Measurements from ENCODE around the gene TBC1D8. TPM values are rescaled to one million over a fixed set of nuclear protein-coding genes. Genes with fewer than 3 reads are reported as not detected.

TBC1D8 gene
- total RNA-seq, 4 donors from 2014 or later = 19.5 to 46.9 (median 24.8) TPM

DNA sequence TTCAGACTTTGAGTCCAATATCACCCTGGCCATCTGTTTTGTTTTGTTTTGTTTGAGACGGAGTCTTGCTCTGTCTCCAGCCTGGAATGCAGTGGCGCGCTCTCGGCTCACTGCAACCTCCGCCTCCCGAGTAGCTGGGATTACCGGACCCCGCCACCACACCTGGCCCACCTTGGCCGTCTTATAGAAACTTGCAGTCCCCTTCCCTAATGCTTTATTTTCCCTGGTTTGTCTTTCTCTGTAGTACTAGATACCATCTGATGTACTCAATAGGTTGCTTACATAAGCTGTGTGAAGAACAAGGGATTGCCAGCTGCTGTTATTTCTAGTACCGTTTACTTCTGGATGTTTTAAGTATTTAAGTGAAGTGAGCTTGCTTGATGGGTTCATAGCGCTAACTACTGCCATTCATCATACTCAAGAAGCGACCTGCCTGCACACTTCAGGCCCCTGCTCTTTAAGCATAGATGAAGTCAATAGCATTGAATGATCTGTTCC, 147.9 kb downstream of the TBC1D8 start:
- peak overlapping the region; percentile 89 to 97 (median 93) for H3K27ac ChIP-seq
- 16 to 22% methylated on average over 12 of the region's 12 CpGs for WGBS, 2 donors
- peaks cover 25 to 52% (median 35%) of the 10 kb centered on the region in 3 donors for H3K36me3 ChIP-seq
- TF ChIP-seq POLR2A (IDR thresholded peaks at IDR 0.05) = no peak
- TF ChIP-seq, protein P1, sequence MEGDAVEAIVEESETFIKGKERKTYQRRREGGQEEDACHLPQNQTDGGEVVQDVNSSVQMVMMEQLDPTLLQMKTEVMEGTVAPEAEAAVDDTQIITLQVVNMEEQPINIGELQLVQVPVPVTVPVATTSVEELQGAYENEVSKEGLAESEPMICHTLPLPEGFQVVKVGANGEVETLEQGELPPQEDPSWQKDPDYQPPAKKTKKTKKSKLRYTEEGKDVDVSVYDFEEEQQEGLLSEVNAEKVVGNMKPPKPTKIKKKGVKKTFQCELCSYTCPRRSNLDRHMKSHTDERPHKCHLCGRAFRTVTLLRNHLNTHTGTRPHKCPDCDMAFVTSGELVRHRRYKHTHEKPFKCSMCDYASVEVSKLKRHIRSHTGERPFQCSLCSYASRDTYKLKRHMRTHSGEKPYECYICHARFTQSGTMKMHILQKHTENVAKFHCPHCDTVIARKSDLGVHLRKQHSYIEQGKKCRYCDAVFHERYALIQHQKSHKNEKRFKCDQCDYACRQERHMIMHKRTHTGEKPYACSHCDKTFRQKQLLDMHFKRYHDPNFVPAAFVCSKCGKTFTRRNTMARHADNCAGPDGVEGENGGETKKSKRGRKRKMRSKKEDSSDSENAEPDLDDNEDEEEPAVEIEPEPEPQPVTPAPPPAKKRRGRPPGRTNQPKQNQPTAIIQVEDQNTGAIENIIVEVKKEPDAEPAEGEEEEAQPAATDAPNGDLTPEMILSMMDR (IDR thresholded peaks at IDR 0.05) = no peak
- intact Hi-C loops (cut with DNase I) = no loop called here
- H3K4me3 ChIP-seq = peak overlapping the region; percentile 75 to 90 (median 84)
- H3K9me3 ChIP-seq = no peaks in the 10 kb centered on the region
- DNase-seq = no peak
- H3K27me3 ChIP-seq = no peaks in the 10 kb centered on the region
- peaks cover 0 to 45% (median 29%) of the 10 kb centered on the region in 3 donors for H3K4me1 ChIP-seq

DNA sequence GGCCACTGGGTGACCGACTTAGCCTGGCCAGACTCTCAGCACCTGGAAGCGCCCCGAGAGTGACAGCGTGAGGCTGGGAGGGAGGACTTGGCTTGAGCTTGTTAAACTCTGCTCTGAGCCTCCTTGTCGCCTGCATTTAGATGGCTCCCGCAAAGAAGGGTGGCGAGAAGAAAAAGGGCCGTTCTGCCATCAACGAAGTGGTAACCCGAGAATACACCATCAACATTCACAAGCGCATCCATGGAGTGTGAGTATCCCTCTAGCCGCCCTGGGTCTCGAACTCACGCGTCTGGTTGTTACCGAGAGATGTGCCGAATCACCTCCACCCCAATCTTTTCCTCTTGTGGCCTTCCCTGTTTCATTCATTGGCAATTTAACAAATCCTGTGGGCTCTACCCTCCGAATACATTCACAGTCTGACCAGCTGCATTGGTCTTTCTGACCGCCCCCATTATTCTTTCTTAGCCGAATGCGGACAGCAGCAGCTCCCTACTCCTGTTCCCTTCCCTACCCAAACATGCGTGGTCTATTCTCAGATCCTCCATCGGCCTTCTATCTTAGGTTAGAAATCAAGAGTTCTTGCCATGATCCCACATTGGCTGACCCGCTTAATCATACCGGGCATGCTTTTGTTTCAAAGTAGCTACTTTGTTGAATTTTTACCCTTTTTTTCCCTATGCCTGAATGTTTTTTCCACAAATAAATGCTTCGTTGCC, 148.5 kb downstream of the TBC1D8 start:
- WGBS, 2 donors = 1 to 2% methylated on average over 20 to 21 of the region's 26 CpGs
- TF ChIP-seq, protein P1 (IDR thresholded peaks at IDR 0.05) = no peak
- TF ChIP-seq POLR2A (IDR thresholded peaks at IDR 0.05) = no peak
- DNase-seq = no peak

DNA sequence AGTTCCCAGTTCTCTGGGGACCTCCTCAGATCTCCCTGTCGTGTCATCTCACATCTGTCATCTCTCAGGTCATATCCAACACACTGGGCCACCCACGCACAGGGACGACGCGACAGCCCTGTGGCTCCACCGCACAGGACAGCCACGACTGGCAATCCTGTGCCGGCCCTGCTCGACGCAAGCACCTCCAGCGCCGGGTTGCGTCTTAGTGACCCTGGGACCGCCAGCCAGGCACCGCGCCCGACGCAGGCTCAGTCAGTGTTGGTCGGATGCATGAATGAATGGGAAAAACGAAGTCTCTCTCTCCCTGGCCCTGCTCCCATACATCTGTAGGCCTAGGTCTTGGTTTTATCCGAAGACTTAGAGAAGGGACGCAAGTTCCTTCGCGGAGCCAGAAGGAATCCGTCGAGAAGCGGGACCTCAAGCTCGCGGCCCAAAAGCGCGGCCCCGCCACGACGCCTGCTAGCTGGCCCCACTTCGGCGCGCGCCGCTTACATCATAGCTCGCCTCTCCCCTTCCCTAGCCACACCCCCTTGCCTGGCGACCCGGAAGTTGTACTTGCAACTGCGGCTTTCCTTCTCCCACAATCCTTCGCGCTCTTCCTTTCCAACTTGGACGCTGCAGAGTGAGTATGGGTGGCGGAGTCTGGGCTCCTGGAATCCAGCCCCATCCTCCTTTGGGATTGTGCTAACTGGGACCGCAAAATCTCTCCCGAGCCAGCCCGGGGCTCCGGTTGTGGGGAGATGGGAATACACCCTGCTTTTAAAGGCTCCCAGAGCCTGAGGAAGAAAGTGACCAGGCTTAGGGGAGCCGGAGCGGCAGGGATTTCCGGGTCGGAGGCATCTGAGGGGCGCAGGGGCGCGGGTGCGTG, 149.3 kb downstream of the TBC1D8 start, which contains the start of gene RPL31:
TSS of gene RPL31 (plus strand) at position 599 of the 871 bp plus-strand sequence. CDS start 413 bp downstream, outside the sequence.
- H3K27me3 ChIP-seq = no peaks in the 10 kb centered on the region
- H3K36me3 ChIP-seq = peaks cover 20 to 43% (median 29%) of the 10 kb centered on the region in 3 donors
- TF ChIP-seq, protein P1 (IDR thresholded peaks at IDR 0.05) = no peak
- peak in 3 of 4 donors; percentile 65 to 92 (median 68) for TF ChIP-seq POLR2A (IDR thresholded peaks at IDR 0.05)
- intact Hi-C loops (cut with DNase I) = no loop called here
- peaks cover 0 to 45% (median 24%) of the 10 kb centered on the region in 3 donors for H3K4me1 ChIP-seq
- H3K9me3 ChIP-seq = no peaks in the 10 kb centered on the region
- peak within 1 kb of the TSS; percentile 89 to 97 (median 93) for H3K27ac ChIP-seq
- H3K4me3 ChIP-seq = peak within 1 kb of the TSS; percentile 75 to 90 (median 84)
- DNase-seq = peak; percentile 88
- WGBS, 2 donors = 0 to 3% methylated on average over 10 to 27 of the region's 59 CpGs

More for the DNA sequence above, 148.5 kb downstream of the TBC1D8 start:
- H3K9me3 ChIP-seq = no peaks in the 10 kb centered on the region
- H3K36me3 ChIP-seq = peaks cover 24 to 46% (median 35%) of the 10 kb centered on the region in 3 donors
- H3K4me1 ChIP-seq = peaks cover 0 to 45% (median 29%) of the 10 kb centered on the region in 3 donors
- H3K27me3 ChIP-seq = no peaks in the 10 kb centered on the region
- peak overlapping the region; percentile 89 to 97 (median 93) for H3K27ac ChIP-seq
- peak overlapping the region; percentile 75 to 90 (median 84) for H3K4me3 ChIP-seq
- intact Hi-C loops (cut with DNase I) = no loop called here

DNA sequence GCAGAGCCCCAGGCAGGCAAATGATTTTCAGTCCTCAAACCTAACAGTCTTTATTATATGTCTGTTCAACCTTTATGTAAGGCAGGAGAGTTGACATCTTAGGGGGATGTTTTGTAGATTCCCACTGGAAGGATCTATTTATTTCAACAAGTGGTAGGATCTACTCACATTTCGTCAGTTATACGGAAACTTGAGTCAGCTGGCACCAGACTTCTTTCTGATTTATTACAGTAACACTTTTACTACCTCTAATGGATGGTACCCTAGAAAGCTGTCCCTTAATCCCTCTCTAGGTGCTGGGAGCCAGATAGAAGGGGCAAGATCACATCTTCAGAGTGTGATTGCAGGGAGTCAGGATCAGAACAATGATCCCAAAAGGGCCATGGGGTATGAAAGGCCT, 151.2 kb downstream of the TBC1D8 start:
- Histone ChIP-seq H3K4me3 (no peak overlapping the region), H3K9me3 (no peaks in the 10 kb centered on the region), H3K36me3 (peaks cover 11 to 42% (median 14%) of the 10 kb centered on the region in 3 donors), H3K27ac (no peak overlapping the region), H3K27me3 (no peaks in the 10 kb centered on the region), H3K4me1 (peaks cover 0 to 30% (median 23%) of the 10 kb centered on the region in 3 donors)
- 76 to 94% methylated on average over 2 of the region's 2 CpGs for WGBS, 2 donors
- intact Hi-C loops (cut with DNase I) = no loop called here
- DNase-seq = no peak
- TF ChIP-seq, protein P1 (IDR thresholded peaks at IDR 0.05) = no peak
- TF ChIP-seq POLR2A (IDR thresholded peaks at IDR 0.05) = no peak

All from esophagus squamous epithelium (tissue), 5 donors.